Epidermal melanocyte (primary cell): ENCODE data around the gene DHDDS.

Experiments used
- DNase-seq: peaks from one replicate; pipeline ENCODE4 v3.0.0; 2011; ENCODE audit warnings: low spot score; ENCODE audit not compliant: insufficient read length

Gene DHDDS

DNA sequence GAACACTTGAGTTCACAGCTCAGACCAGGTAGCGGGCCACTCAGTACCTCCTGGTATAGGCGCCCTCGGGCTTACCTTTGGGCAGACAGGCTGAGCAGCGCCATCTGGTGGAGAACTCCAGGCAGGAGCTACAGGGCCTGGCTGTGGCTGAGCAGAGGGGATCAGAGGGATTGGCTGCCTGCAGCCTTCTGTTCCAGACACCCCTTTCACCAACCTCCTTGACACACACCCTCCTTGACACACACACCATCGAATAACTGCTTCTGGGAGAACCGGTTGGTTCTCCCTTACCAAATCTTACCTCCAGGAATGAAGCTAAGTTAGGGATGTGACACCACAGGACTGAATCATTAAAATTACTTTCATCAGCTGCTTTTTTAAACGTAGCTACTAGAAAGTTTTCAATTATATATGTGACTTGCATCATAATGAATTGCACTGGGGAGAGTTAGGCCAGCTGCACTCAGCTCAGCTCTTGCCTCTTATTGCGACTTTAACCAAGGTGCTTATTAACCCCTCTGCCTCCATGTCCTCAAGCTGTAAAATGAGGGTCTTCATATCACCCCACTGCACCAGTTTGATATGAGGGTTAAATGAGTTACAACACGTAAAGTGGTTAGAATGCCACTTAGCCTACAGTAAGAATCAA lies 14.9 kb upstream of the DHDDS start:
- DNase-seq = peak; percentile 27

DNA sequence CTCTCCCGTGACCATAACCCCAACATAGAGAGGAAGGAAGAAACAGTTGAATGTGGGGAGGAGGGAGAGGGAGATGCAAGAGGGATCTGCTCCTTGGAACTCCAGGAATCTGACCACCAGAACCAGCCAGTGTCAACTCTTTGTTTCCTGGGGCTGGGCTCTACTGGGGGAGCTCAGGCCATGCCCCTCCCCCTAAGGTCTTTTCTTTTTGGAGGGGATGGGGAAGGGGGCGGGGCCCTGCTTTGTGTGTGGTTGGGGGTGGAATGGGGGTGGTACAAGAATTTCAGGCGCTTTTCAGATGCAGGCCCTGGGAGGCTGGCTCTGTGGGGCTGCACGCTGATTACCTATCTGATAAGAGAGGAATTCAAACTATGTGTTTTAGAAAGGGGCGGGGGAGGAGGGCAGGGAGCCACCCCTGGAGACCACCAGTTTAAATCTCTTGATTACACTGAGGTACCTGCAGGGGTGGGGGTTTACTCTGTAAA lies 13.2 kb upstream of the DHDDS start:
- DNase-seq = no peak

GRCh38 chr1:26419494-26419893 lies 12.6 kb upstream of the DHDDS start:
- DNase-seq = no peak

- DNase-seq = no peak
These were observed 2.4 kb upstream of the DHDDS start for GRCh38 chr1:26429721-26430120.

DNA sequence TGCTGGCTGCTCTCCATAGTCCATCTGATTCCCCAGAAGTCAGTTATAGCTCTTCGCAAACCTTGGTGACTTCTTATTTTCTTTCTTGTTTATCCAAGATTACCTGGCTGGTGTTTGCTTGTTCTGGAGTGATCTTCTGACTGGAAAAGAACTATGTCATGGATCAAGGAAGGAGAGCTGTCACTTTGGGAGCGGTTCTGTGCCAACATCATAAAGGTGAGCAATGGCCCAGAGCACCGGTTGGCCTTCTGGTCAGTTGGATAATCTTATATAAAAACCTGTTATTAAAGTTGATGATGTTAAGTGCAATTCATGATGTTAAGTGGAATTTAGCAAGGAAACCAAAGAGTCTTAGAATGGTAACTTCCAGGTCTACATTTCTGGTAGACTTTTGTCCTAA lies 672 bp downstream of the DHDDS start:
- no peak for DNase-seq

DNA sequence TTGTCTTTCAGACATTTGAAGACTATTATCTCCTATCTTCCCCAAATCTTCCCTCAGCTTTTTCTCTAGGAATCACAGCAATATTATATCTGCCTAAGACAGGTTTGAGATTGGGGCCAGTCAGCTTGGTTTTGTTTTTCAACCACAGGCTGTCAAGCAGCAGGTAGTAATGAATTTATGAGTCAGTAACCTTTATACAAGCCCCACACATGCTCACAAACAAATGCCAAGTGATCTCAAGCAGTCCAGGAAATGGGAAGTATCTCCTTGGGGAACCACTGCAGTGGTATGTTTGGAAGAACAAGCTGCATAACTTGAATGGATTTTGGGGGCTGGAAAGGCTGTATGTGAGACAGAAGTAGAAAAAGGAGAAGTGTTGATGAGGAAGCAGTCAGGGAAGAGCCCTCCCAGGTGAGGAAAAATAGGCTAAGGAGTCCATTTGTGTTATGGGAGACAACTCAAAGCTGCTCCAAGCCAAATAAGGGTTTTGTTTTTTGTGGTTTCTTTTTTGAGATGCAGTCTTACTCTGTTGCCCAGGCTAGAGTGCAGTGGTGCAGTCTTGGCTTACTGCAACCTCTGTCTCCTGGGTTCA lies 2.1 kb downstream of the DHDDS start:
- no peak for DNase-seq

DNA sequence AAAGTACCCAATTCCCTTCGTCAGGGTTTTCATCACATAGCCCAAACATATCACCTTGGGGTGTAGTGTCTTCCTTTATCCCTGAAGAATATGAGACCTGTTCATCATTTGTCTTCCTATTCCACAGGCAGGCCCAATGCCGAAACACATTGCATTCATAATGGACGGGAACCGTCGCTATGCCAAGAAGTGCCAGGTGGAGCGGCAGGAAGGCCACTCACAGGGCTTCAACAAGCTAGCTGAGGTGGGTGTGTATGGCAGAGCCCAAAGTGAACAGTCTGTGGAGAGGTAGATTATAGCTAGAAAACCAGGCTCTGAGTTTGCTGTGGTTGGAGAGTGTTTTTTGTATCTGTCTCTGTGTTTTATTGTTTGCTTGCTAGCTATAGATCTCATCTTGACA lies 5.9 kb downstream of the DHDDS start:
- no peak for DNase-seq

DNA sequence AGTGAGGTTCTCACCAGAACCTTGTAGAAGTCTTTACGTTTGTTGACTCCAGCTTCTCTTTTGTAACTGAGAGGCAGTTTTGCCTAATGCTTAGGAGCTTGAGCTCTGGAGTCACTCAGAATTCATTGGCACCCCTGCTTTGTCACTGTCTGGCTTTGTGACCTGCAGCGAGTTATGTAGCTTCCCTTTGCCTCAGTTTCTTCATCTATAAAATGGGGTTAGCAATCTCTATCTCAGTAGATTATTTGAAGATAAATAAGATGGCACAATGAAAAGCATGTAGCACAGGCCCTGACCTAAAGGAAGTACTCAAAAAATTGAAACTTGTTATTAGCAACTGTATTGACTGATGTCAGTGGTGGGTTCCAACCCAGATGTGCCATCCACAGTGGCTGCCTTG lies 8.1 kb downstream of the DHDDS start:
- DNase-seq = no peak

GRCh38 chr1:26449868-26450267 lies 17.7 kb downstream of the DHDDS start:
- no peak for DNase-seq

- DNase-seq = no peak
These were observed 18.8 kb downstream of the DHDDS start for GRCh38 chr1:26450908-26451307.

- DNase-seq = no peak
These were observed 20.5 kb downstream of the DHDDS start for GRCh38 chr1:26452459-26453183.

GRCh38 chr1:26459148-26459547 lies 27.0 kb downstream of the DHDDS start:
- no peak for DNase-seq

DNA sequence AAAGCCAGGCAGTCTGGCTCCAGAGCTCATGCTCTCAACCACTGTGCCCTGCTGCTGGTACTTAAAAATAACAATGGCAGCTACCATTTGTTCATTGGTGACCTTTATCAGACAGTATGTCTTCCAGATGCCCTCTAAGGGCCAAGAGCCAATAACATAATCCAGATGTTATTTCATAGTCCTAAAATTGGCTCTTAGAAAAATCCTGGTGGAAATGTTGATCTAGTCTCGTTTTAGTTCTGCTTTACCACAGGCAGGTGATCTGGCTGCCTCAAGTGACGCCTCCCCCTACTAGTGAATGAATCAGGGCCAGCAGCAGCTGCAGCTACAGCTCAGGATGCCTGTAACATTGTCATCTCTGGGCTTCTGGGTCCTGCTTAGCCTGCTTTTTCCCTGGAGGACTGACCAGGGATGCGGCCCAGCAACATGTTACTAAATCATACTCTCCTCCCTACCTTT lies 27.5 kb downstream of the DHDDS start:
- no peak for DNase-seq

DNA sequence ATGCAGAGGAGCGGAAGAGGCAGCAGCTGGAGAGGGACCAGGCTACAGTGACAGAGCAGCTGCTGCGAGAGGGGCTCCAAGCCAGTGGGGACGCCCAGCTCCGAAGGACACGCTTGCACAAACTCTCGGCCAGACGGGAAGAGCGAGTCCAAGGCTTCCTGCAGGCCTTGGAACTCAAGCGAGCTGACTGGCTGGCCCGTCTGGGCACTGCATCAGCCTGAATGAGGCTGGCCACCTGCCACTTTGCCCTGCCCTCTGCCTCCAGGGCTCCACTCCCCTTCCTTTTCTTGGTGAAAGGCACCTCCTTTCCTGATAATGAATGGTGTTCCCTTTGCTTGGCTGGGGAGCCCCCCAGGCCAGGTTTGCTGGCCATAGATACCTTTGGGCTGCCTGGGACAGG lies 36.8 kb downstream of the DHDDS start:
- DNase-seq = no peak

DNA sequence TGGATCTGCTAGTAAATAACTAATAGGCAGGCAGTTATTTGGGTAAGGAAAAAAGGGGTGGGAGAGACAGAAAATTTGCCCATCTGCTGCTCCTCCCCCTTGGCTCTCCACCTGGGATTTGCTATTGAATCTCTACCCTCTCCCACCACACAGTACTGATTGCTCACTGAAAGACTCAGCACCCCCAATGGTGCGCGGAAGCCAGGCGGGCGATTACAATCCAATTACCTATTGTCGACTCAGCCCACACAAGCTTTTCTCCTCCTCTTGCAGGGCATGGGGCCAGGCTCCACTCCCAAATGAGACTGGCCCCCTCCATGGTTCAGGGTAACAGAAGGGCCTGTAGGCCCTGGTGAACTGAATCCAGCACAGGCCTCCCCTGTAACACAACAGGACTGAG lies 37.4 kb downstream of the DHDDS start:
- no peak for DNase-seq

DNA sequence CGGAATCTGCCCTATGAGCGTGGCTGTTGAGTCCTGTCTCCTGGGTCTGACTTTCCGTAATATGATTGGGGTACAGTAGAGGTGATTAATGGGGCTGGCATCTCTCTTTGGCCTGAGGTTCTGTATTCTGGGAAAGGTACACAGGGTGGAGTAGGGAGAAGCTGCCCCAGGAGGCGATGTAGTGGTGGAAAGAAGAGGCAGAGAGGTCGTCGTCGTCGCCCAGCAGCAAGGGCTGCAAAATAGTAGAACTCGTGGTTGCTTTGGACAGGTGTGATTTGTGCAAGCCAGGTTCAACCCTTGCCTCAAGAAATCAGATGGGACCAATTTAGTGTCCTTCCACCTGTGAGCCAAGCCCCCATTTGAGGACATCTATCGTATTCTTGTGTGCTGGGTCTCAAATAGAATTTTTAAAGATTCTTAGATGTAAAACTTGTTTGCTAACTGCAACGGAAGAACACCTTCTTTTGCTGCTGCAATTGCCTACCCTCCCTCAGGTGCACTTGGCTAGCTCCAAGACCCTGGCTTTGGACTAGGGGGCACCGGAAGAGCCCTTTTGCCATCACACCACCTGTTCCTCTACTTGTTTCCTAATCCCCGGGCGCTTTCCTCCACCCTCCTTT lies 38.9 kb downstream of the DHDDS start:
- DNase-seq = no peak

DNA sequence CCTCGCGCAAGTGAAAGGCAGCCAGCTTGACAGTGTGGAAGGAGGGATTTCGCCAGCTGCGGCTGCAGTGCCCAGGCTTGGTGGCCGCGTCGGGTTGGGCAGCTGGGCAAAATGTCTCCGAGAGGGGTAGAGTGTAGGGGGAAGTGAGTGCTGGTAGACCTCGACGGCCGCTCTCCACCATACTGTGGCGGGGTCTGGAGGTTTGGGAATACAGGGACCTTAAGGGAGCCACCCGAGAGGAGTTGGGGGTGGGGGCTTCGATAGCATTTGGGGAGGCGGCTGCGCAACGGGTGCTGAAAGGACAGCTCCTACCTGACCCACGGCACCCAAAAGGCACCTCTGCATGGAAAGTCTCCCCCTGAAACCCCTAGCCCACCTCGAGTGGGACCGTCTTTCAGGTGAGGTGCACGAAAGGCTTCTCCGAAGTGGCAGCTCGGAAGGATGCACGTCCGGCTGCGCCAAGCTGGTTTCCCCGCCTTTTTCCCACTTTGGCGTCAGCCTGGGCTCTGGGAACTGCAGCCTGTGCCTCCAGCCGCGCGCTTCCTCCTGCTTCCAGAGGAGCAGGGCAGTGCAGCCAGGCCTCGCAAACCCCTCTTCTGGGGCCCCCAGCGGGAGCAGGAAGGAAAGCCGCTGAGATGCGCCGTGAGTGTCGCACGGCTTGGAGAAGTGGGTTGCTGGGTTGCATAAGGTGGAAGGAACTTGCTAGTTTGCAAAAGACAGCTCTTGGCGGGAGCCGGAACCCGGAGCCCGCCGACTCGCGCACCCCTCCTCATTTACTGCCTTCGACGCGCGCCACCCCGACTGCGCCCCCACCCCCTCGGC lies 39.6 kb downstream of the DHDDS start:
- DNase-seq = no peak

GRCh38 chr1:26472320-26472900 lies 40.3 kb downstream of the DHDDS start, which contains the start of gene HMGN2:
TSS of gene HMGN2 (plus strand) at chr1:26472440. CDS start at chr1:26472613, 173 bp downstream.
- DNase-seq = peak; percentile 58

DNA sequence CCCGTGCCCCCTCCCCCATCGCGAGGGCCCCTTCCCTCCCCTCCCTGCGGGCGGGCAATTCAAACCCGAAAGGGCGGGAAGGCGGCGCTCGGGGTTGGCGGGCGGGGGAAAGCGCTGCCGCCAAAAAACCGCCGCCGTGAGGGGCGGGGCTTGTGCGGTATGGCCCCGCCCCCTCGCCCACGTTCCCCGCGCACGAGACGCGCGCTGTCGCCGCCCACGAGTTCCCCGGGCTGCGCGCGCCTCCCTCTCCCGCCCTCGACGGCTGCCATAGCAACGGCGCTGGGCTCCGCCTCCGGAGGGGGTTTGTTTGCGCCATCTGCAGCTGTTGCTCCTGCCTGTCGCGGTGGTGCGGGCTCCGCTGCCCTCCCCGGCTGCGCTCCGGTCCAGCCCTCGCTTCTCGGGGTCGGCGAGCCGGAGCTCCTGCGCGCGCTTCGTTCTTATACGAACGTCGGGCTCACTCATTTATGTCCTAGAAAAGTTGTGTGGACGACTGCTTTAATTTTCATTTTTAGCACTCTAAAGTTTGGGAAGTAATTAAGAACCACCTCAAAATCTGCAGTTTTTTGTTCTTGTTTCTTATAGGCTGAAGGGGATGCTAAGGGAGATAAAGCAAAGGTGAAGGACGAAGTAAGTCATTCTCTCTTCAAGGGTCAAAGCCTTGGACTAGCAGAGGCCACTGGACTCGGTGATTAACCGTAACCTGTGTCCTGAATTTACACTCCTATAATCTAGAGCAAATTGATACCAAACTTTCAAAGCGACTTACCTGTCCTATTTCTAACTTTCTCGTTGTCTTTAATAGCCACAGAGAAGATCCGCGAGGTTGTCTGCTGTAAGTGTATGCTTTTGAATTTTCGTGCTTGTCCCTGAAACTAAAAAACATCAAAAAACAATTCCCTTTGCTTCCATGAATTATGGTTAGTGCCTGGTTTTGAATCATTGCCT lies 41.1 kb downstream of the DHDDS start:
- DNase-seq = peak; percentile 81

DNA sequence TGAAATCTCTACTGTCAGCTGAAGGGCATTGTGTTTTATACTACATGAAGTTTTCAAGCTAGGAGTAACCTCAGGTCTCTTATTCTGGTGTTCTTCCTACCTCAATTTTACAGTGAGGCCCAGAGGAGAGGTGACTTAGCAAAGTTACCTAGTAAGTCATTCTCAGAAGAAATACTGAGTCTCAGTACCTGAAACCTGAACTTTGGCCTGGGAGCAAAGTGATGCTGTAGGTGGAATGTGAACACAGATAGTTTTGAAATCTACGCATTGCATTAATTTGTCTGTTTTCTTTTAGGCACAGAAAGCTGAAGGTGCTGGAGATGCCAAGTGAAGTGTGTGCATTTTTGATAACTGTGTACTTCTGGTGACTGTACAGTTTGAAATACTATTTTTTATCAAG lies 42.7 kb downstream of the DHDDS start:
- no peak for DNase-seq
